K562 (cell line): Measurements from ENCODE around the gene ODAD3. TPM values are rescaled to one million over a fixed set of nuclear protein-coding genes. Genes with fewer than 3 reads are reported as not detected.

Source experiments
- E2F6 ChIP-seq, 2 experiments: IDR thresholded peaks; 2 replicates each; pipeline ENCODE4 v1.6.1; 2011; ENCODE audit warnings: borderline replicate concordance in 1 of 2, control low read depth in 1 of 2, low read depth in 1 of 2, low read length in 1 of 2, mild to moderate bottlenecking in 1 of 2, mixed read lengths in 1 of 2, moderate library complexity in 1 of 2; ENCODE audit not compliant: insufficient read depth in 1 of 2, insufficient read length in 1 of 2, poor library complexity in 1 of 2, severe bottlenecking in 1 of 2; ENCODE audit errors: extremely low read depth in 1 of 2
- ELK3 ChIP-seq: fragments of 450-650 bp; formaldehyde crosslinking; IDR thresholded peaks from 2 replicates; pipeline ENCODE4 v1.4.0; 2020; ENCODE audit warnings: mild to moderate bottlenecking
- EP300 ChIP-seq: IDR thresholded peaks from 2 replicates; pipeline ENCODE4 v1.6.1; 2012; ENCODE audit warnings: low read length, improper control_type of control experiment
- HMGXB4 ChIP-seq: sonication (generic); formaldehyde crosslinking; IDR thresholded peaks from 2 replicates; pipeline ENCODE4 v1.8.1; 2023; ENCODE audit warnings: mild to moderate bottlenecking, missing genetic modification reagents
- ILK ChIP-seq: fragments of 450-650 bp; IDR thresholded peaks from 2 replicates; pipeline ENCODE4 v1.6.1; 2016; ENCODE audit warnings: missing genetic modification characterization, low read depth, mild to moderate bottlenecking, missing compliant biosample characterization, moderate library complexity, borderline replicate concordance
- PATZ1 ChIP-seq: fragments of 250-450 bp; sonication (Bioruptor Pico); IDR thresholded peaks from 2 replicates; pipeline ENCODE4 v1.5.0; 2020; ENCODE audit warnings: mild to moderate bottlenecking, borderline replicate concordance
- TAF1 ChIP-seq: IDR thresholded peaks from 2 replicates; pipeline ENCODE4 v1.6.1; 2011; ENCODE audit warnings: mild to moderate bottlenecking, low read length, moderate library complexity; ENCODE audit not compliant: insufficient read depth, control insufficient read depth, severe bottlenecking; ENCODE audit errors: extremely low read depth
- ZBTB40 ChIP-seq, 2 experiments: fragments of 450-650 bp in 1 of 2; sonication (generic) in 1 of 2; formaldehyde crosslinking in 1 of 2; IDR thresholded peaks; 2 replicates each; pipeline versions ENCODE4 v1.7.1 to v1.9.0; 2016 to 2022; ENCODE audit warnings: inconsistent platforms in 1 of 2, mild to moderate bottlenecking in 1 of 2, missing genetic modification reagents in 1 of 2
- polyA plus RNA-seq, 8 experiments: library from polyadenylated mRNA; depleted of rRNA in 4 of 8; stranded (reverse) in 5 of 8; unstranded in 3 of 8; fragments of >200 nt; fragmentation: Nextera tagmentation in 2 of 8; fragmentation: Illumina TruSeq in 1 of 8; extraction: Ambion mirVana in 2 of 8; extraction: Trizol in 1 of 8; gene quantifications; 2 replicates each; pipeline versions ENCODE4 v1.2.1 to v1.2.3, GENCODE V29; 2011 to 2014; ENCODE audit warnings: inconsistent platforms in 1 of 8, missing spikeins in 1 of 8
- total RNA-seq, 7 experiments: library from RNA; depleted of rRNA in 6 of 7; stranded (reverse); fragments of >200 nt in 6 of 7; fragmentation: Illumina TruSeq in 2 of 7; extraction: Trizol in 2 of 7; gene quantifications; 2 replicates each; pipeline versions ENCODE4 v1.2.1 to v1.2.3, GENCODE V29; 2011 to 2021; ENCODE audit warnings: low replicate concordance in 1 of 7

The ODAD3 gene
- total and polyA plus RNA-seq, 9 of the 15 experiments (the other 6 are each of a cell fraction or from before 2014, with no cell fraction given) = 0.07 to 0.72 (median 0.14) TPM; not detected in 2

GRCh38 chr19:11374433-11375142, 60.3 kb downstream of the ODAD3 start, which contains the start of gene SWSAP1 (continued):
- TF ChIP-seq ZBTB40 (IDR thresholded peaks at IDR 0.05) (peak; percentile 76), ZBTB40 (CRISPR knock-in tag; IDR thresholded peaks at IDR 0.05) (no peak), ELK3 (CRISPR knock-in tag) (0 out of 2 replicates have a peak, but pooled peaks have one; percentile 28), EP300 (no peak), E2F6 (IDR thresholded peaks at IDR 0.05; ENCODE audit: borderline replicate concordance in 1 of 2, extremely low read depth in 1 of 2, insufficient read depth in 1 of 2, insufficient read length in 1 of 2, low read depth in 1 of 2, low read length in 1 of 2, poor library complexity in 1 of 2, severe bottlenecking in 1 of 2) (peak; percentile 47 to 63), TAF1 (peak; percentile 54), HMGXB4 (CRISPR knock-in tag) (0 out of 2 replicates have a peak, but pooled peaks have one; percentile 32), ILK (no peak), PATZ1 (CRISPR knock-in tag) (no peak)
